ENCODE data around the gene WBP1L.

The WBP1L gene

DNA sequence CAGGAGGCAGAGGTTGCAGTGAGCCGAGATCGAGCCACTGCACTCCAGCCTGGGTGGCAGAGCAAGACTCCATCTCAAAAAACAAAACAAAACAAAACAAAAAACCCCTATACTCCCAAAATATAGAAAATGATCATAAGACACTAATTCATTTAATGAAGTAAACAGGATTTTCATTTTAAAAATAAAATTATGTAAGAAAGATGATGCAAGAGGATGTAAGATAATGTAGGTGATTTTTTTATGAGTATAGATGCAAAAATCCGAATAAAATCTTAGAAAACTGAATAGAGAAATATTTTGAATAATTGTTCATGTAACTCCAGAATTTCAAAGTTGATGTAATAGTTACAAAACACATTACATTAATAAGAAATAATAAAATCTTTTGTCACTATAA lies 121.9 kb downstream of the WBP1L start:
- Histone ChIP-seq H3K9ac (no peak overlapping the region), H3K4me3 (no peak overlapping the region), H3K4me1 (peaks cover 23% of the 10 kb centered on the region), H4K20me1 (no peaks in the 10 kb centered on the region), H3K4me2 (no peak overlapping the region), H3K27me3 (no peaks in the 10 kb centered on the region), H3K36me3 (peaks cover 29% of the 10 kb centered on the region), H3K9me3 (no peaks in the 10 kb centered on the region), H3K27ac (no peak overlapping the region)
- no peak for TF ChIP-seq Cebpa-rat (IDR thresholded peaks at IDR 0.05)

All from BLaER1 (cell line).